DMS 273 (cell line): ENCODE measurements around the gene ARHGEF39.
A peak's percentile ranks its signal among the peaks of the same experiment; 100 is the strongest.

Experiments used
- DNase-seq: peaks from one replicate; lab custom pipeline; 2025; ENCODE audit not compliant: unreplicated experiment; lab: John Stamatoyannopoulos, UW

The ARHGEF39 gene

GRCh38 chr9:35691757-35692301, 26.8 kb upstream of the ARHGEF39 start:
- no peak for DNase-seq

DNA sequence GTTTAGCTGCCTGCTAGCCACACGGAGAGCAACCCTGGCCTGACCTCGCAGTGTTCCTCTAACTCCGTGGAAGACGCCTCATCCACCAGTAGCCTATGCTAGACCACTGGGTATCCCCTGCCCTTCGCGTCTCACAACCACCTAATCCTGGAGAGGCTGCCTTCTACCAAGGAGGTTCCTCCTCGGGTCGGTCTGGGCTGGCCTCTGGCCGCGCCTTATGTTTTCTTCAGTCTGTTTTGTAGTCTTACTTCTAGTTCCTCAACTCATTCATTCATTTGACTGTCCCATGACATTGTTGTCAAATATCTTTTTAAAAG, 26.3 kb upstream of the ARHGEF39 start:
- no peak for DNase-seq

GRCh38 chr9:35690614-35691333, 25.8 kb upstream of the ARHGEF39 start:
- peak; percentile 73 for DNase-seq

- no peak for DNase-seq
Observed at GRCh38 chr9:35690294-35690613, 25.3 kb upstream of the ARHGEF39 start.

DNA sequence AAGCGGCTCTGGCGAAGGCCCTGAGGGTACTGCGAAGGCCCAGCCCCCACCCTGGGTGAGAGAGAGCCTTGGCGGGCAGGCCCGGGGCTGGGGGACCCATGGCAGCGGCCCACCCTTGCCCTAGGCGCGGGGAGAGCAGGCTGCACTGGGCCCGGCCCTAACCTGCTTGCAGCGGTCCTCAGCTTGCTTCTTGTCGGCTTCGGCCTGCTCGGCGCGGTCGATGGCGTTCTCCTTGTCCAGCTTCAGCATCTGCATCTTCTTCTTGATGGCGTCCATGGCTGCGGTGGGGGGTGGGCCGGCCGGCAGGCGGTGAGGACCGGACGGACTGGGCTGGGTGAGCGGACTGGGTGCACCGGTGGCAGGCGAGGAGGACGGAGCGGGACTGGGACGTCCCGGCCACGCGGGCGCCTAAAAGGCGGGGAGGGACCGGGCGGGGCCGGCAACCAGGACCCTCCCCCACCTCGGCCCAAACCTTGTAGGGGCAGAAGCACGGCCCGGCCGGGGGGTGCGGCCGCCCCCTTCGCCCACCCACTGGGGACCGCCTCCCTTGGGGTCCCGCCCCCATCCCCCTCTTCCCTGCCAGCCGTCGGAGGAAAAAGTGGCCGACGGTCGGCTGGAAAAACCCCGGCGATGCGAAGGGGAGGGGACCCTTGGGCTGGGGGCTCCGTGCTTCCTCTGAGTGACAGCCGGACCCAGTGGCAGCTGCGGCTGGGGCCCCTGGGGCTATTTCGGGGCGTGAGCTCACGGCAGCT, 24.7 kb upstream of the ARHGEF39 start, which contains the start of gene TPM2:
TSS of gene TPM2 (minus strand) at position 384 of the 752 bp plus-strand sequence. CDS start at position 276, 108 bp downstream.
- DNase-seq = no peak

DNA sequence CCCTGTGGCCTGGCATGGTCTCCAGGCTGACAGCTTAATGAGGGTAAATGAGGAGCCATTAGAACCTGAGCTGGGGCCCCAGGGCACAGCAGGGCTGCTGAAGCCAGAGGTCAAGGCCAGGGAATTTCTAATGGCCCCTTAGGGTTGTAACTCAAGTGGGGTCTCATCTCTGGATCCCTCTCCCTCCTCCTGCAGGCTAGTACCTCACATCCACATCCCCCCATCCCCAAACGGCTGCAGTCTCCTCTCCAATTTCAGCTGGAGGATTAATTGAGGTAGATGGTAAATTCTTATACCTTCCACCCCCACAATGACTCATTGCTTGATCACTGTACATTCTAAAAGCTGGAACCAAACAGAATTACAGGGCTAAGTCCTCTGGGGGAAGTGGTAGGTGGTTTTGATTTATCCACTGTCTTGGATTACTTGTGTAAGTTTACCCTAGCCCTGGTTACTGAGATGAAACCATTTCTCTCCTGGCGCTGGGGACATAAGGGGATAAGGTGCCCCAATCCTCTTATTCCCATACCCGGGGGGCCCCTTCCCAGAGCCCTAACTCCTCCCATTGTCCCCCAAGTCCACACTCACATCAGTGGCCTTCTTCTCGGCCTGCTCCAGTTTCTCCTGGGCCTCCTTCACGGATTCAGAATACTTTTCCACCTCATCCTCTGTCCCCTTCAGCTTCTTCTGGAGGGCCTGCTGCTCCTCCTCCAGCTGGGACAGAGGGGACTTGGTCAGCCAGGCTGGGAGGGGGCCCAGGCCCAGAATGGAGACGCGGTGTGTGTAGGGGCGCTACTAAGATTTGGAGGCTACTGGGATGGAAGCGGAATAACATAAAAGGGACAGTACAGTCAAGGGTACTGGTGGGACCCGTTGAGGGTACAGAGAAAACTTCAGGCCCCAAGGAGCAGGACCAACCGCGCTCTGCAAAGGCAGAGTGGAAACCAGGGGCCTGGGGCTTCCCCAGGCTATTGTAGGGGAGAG, 23.9 kb upstream of the ARHGEF39 start:
- peak; percentile 40 for DNase-seq

- no peak for DNase-seq
Observed at GRCh38 chr9:35687972-35688557, 23.1 kb upstream of the ARHGEF39 start.

- DNase-seq = no peak
Observed at GRCh38 chr9:35687306-35687705, 22.3 kb upstream of the ARHGEF39 start.

DNA sequence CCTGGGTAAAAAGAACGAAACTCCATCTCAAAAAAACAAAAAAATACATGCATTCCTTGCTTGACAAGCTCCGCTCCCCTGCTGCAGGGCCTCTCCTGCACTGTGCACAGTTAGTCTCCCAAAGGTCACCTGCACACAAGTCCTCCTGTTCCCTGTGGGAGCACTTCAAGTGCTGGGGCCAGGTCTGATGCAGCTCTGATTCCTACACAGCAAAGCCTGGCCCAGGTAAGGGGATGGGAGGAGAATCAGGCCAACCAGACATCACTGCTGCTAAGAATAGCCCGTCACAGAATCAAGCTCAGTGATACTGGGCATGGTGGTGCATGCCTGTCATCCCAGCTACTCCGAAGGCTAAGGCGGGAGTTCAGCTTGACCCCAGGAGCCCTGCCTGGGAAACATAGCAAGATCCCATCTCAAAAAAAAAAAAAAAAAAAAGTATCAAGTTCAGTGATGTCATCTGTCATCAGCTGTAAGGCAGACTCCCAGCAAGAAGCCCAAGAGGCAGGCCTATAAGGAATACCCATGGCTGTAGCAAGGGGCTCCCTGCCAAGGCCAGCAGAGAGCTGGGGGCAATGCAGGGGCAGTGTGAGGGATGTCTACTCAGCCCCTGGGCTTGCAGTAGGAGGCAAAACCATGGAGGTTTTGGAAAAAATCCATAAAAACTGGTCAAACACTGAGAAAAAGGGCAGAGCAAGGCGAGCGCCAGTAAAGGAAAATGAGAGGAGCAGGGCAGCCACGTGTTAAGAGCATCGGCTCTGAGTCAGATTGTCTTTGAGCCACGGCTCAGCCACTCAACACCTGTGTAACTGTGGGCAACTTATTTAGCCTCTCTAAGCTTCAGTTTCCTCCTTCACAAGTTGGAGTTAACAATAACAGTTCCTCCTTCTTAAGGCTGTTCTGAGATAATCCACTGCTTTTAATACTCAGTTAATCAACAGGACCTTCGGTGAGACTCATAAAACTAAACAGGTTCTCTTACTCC, 21.5 kb upstream of the ARHGEF39 start:
- DNase-seq = no peak

- DNase-seq = no peak
Observed at GRCh38 chr9:35685506-35685905, 20.5 kb upstream of the ARHGEF39 start.

DNA sequence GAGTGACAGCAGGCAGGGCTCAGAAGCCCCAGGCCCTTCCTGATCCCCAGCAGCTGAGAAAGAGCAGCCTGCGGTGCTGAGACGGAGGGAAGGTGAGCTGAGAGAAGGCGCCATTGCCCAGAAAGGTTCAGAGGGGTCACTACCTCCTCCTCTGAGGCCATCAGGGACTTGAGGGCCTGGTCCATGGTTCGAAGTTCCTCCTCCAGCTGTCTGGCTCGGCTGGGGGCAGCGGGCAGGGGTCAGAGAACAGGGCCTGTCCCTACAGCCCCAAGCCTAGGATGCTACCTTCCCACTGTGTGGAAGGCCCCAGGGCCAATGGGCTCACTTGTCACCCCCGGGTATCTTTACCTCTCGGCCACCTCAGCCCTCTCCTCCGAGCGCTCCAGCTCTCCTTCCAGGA, 19.9 kb upstream of the ARHGEF39 start:
- no peak for DNase-seq

GRCh38 chr9:35683323-35683722, 18.3 kb upstream of the ARHGEF39 start:
- DNase-seq = no peak

DNA sequence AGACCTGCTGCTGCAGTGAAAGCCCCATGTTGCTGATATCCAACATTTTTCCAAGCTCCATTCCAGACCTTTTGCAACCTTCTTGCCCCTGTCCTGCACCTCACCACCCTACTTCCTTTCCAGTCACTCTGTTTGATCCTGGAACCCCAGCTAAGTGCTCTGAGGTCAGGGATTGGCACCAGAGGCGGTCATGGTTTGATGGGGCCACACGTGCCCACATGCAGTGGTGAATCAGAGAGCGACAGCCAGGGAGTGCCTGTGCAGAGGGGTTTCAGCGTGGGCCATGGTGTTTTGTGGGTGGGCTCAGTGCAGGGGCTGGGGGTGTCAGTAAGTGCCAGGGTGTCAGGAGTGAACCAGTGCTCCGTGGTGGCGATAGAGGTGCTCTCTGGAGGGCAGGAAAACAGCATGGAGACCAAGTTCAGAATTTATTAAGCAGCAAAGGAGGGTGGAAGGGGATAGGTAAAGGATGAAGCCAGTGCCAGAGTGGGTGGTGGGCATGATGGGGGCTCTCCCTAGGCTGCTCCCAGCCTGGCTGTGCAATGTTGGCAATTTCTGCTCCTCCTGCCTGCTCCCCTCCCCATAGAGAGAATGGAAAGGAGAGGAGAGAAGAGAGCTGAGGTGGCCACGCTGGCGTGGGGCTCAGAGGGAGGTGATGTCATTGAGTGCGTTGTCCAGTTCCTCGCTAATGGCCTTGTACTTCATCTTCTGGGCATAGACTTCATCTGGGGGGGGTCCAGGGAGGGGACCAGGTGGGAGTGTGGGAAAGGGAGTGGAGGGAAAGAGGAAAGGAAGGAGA, 17.7 kb upstream of the ARHGEF39 start:
- no peak for DNase-seq

- no peak for DNase-seq
Observed at GRCh38 chr9:35682051-35682450, 17.1 kb upstream of the ARHGEF39 start.

DNA sequence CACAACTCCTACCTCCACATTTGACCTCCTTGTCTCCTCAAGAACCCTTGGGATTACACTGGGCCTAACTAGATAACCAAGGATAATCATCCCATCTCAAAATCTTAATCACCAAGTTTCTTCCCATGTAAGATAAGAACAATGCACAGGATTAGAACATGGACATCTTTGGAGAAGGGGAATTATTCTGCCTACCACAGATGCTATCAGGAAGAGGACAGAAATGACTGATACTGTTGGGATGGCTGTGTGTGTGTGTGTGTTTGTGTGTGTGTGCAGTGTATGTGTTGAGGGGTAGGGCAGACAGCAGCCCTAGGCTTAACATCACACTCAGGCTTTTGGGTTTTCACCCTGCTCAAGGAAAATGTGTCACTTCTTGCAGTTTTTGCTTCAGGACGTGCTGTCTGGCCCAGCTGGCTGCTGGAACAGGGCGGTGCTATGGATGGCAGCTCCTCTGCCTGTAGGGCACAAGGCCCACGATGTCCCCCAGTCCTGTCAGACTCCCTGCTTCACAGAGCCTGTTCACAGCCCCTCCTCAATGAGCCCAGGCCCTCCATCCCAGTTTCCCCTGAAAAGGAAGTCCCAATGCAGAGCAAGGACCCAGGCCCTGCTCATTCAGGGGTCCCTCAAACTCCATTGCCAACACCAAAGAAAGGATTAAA, 16.5 kb upstream of the ARHGEF39 start:
- DNase-seq = no peak

GRCh38 chr9:35680331-35681105, 15.5 kb upstream of the ARHGEF39 start:
- DNase-seq = no peak

DNA sequence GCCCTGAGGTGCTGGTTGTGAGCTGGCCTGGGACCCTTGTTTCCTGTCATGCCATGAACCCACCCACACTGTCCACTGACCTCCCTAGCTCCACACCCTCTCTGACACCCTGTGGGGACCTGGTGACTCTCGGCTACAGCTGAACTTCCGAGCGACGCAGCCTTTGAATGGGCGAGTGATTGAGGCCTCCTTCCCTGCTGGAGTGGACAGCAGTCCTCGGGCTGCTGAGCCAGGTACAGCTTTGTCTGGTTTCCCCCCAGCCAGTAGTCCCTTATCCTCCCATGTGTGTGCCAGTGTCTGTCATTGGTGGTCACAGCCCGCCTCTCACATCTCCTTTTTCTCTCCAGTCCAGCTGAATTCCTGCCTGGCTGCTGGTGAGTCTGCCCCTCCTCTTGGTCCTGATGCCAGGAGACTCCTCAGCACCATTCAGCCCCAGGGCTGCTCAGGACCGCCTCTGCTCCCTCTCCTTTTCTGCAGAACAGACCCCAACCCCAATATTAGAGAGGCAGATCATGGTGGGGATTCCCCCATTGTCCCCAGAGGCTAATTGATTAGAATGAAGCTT, 14.9 kb upstream of the ARHGEF39 start:
- DNase-seq = no peak
